GM21576 (cell line): Measurements from ENCODE around the gene BCL7A.
"Not testable (repeated sequence)": the region's sequence is repeated elsewhere in the genome, so short reads cannot be mapped to it uniquely, and the experiment has no call there.

Experiments
- ATAC-seq: cut with Tn5 transposase; IDR thresholded peaks from one replicate; pipeline ENCODE4 v1.9.1; 2021; ENCODE audit warnings: mild to moderate bottlenecking, moderate library complexity; ENCODE audit not compliant: unreplicated experiment

The BCL7A gene

DNA sequence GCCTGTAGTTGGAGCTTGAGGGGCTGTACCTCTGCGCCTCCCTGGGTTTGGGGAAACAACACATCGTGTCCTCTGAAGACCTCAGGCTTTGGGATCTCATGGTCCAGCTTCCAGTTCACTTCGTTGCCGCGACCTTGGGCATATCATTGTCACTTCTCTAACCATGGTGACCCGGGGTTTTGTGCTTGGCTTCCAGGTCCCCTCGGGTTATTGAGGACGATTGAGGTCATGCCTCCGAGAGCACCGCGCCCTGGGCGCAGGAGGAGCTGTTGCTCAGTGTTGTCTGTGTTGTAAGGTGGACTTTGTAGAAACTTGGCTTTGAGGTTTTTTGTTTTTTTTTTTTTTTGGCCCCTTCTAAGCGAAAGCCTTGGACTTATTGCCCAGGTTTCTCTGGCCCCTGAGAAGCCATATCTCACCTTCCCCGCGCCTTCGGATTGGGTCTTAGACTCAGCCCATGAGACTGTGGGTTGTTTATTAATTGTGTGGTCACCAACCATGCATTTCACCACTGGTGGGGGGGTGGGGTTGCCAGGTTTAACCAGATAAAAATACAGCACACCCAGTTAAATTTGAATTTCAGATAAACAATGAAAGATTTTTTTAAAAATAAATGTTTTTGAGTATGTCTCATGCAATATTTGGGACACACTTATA is 2.6 kb downstream of the BCL7A start:
- no peak for ATAC-seq

DNA sequence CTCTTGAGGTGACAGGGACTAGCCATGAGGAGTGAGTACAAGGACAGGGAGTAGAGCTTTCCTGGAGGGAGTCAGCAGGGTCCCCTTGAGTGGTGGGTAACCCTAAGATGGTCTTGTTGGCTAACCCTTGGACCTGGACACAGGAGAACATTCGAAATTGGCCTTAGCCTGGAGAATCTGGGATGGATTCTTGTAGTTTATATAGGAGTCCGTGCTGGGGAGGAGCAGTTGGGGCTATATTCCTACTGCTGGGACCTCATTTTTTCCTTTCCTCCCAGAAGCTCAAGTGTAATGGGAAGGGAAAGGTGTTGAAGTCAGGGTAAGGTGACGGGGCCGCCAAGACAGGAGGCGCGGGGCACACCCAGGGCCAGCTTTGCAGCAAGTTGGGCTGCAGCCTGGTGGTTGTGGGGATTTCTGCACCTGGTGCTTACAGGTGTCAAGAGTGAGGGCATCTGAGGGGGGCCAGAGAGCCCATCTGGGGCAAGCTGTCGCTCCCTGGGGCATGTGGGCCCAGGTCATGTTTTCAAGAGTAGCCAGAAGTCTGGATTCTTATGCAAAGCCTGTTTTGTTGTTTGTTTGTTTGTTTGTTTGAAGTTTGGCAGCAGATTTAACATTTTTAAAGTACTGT is 5.1 kb downstream of the BCL7A start:
- no peak for ATAC-seq

DNA sequence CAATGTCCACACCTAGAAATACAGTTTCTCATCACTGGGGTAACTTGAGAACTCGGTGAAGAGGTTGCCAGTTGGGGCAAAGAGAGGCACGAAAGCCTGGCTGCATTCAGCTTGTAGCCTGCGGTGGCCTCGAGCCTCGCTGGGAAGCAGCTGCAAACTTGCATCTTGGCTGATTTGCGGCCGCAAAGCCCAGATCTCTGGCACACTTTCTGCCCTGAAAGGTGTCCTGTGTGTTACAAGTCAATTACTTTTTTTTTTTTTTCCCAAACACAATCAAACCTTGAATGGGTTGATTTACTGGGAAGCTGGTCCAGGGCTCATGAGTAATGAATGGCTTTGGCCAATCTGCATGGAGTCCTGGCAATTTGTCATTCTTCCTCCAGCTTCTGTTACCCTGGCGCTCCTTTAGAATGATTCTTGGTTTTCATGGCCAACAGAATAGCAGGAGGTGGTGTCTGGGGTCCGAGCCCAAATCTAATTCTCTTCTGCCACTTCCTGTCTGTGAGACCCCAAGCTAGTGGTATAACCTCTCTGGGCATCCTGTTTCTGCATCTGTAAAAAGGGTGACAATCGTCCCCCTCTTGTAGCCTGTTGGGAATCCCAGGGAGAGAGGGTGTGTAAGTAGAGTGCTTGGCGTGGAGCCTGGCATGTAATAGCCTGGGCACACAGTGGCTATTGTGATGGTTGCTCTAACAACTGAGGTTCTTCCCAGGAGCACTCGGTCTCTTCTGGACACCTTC is 6.7 kb downstream of the BCL7A start:
- ATAC-seq: no peak

DNA sequence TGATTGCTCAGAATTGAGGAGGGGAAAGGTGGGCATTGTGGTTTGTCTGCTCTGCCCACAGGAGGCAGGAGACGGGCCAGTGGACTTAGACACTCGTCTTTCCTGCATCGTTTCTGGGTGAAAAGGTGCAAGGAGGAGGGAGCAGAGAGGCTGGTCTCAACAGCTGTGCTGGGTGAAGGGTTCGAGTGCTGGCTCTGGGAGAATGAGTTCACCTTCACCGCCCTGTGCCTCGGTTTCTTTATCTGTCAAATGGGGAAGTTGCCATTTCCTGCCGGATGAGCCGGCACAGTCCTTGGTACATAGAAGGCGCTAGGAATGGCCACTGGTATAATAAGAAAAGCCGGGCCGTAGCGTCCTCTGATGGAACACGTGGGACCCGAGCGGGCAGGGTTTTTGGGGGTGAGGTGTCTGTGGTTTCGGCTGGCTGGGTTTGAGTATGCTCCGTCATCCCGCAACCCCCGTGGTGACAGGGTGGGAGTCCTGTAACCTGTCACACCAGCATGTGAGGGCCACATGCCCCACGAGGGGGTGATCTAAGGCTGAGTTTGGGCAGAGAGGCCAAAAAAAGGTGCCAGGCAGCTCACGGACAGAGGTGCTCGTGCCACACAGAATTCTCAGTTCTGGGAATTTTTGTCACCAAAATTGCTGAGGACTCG is 7.3 kb downstream of the BCL7A start:
- no peak for ATAC-seq

DNA sequence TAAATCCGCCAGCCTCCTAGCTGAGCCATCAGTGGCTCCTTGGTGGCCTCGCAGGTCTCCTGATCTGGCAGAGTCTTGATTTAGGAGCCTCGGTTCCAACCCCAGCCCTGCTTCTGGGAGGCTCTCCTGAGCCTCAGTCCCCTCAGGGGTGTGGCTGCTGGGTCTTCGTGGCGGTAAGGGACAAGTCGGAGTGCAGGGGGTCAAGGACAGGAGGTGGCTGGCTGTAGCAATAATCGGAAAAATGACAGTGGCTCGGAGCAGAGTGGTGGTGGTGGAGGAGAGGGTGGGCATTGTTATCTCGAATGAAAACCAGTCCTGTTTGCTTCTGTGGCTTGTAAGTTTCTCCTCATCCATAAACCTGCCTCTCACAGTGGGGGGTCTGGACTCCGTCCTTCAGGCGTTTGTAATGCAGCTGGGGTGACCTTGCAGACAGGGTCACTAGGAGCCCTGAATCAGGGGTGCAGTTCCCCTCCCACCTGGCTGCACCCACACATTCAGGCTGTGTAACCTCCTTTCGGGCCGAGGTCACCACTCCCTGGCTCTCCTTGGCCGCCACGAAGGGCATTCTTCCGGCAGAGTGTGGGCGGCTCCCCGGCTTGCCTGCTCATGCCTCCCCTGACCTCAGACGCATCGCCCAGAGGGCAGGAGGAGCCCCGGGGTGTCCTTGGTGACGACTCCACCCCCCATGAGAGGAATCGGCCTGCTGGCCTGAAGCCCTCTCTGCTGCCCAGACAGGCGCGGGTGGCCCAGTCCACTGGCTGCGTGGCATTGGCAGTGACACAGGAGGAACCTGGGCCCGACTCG is 8.1 kb downstream of the BCL7A start:
- no peak for ATAC-seq

DNA sequence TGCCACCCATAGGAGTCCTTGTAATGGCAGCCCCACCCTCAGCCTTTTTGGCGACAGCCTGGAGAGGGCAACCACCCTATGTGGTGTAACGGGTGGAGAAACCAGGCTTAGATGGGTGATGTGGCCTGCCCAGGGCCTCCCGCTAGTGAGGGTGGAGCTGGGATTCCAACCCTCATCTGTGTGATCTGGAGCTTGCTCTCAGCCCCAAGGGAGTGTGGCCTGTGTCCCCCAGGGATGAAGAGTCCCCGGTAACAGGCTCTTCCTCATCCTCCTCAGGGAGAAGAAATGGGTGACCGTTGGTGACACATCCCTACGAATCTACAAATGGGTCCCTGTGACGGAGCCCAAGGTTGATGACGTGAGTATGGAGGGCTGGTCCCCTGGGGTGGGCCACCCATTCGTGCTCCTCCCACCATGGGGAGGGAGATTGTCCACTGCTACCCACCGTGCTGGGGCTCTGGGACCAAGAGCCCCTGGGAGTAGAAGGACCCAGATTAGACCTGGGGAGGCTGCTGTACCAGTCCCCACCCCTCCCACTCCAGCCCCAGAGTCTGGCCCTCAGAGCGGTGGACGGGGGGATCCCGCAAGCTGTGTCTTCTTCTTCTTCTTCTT is 8.8 kb downstream of the BCL7A start:
- ATAC-seq: no peak

DNA sequence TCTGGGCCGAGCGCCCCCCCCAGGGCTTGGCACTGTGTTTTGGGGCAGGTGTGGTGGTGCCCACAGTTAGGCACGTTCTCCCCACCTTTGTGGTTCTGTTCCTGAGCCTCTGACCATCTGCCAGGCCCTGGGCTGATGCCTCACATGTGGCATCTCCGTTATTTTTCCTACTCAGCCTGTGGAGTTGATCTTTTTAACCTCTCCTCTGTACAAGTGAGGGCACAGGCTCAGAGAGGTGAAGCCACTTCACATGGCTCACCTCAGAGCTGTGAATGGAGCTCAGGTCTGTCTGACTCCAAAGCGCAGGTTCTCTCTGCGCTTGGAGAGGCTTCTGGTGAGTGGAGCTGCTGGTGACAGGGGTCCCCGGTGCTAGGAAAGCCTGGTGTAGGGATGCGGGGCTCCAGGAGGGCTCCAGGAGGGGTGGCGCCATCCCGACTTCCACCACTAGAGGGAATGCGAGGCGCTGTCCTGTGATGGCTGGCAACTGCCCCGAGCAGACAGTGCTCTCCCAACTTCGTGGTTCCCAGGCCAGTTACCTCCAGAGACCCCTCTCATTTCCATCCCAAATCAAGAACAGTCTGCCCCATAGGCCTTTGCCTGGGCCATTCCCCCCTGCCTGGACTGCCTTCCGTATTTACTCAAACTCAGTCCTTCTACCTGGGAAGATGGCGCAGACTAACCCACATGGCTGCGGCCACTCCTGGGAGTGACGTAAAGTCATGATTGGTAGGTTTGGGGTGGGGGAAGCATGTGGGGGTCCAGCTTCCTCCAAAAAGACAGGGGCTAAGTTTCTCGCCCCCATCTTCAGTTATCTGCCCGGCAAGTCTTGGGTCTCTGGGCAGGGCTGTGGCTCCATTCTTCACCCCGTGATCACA is 9.9 kb downstream of the BCL7A start:
- ATAC-seq: no peak

DNA sequence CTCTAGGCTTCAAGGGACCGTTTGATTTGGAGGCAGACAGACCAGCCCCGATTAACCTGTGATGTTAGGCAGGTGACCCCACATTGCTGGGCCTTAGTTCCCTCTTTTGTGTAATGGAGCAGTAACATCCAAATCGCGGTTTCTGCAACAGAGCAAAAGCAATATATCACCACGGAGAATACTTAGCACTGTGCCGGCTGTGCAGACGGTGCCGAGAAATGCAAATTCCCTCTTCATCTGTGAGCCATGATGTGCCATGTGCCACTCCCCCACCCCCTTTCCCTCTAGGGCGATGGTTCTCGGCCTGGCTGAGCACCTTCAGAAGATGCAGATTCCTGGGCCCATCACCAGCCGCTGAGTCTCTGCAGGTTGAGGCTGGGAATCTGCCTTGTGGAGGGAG is 10.9 kb downstream of the BCL7A start:
- ATAC-seq: no peak

DNA sequence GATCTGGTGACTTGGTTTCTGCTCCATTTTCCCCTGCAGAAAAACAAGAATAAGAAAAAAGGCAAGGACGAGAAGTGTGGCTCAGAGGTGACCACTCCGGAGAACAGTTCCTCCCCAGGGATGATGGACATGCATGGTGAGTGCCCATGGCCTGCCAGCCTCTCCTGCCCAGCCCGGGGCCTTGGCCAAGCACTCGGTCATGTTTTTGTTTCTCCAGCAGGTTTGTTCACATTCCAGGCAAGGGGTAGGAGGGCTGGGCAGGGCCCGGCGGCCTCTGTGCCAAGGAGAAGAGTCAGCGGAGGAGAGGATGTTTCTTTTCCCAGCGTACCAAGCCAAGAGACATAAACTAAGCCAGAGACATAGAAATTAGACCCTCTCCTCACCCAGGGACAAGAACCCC is 13.6 kb downstream of the BCL7A start:
- no peak for ATAC-seq

DNA sequence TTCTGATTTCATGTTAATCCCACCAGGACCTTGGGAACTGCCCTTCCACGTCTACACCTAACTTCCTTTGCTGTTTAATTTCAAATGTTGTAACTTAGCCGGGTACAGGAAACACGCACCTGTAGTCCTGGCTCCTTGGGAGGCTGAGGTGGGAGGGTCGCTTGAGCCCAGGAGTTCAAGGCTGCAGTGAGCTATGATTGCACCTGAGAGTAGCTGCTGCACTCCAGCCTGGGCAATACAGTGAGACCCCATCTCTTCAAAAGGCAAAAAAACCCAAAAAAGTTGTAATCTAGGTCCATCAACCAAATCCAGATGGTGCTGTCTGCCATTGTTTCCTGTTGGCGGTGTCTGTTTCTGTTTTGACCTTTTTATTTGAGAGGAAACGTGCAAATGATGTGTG is 14.5 kb downstream of the BCL7A start:
- ATAC-seq: no peak

DNA sequence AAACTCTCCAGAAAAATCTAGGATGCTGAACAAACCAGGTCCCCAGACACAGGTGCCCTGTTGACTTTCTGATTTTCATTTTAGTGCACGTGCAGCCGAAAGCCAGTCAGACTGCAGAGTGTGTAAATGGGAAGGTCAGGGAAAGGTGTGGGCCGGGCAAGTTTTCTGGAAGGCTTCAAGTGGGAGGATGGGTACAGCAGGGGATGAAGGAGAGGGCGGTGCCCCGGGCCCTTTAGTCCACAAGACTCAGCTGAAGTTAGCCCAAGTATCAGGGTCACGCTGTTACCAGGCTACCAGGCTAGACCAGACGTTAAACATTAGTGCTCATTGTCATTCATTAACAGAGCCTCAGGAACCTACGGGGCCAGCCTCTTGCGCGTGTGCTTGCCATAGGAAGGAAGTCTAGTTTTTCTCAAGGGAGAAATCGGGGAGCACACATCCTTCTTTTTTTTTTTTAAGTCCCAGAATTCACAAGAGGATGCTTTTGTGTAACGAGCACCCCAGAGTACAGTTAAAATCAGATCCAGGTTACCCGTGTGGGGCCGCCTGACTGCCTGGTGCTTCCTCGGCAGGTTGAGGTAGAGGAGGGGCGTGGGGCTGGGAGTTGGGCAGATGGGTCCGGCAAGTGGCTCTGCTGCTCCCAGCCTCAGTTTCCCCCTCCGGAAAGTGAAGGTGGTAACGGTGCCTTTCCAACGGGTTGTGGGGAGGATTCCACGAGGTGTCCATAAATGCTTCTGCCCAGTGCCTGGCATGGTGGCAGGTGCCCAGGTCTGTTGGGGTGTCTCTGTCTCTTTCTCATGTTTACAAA is 19.1 kb downstream of the BCL7A start:
- ATAC-seq: no peak

DNA sequence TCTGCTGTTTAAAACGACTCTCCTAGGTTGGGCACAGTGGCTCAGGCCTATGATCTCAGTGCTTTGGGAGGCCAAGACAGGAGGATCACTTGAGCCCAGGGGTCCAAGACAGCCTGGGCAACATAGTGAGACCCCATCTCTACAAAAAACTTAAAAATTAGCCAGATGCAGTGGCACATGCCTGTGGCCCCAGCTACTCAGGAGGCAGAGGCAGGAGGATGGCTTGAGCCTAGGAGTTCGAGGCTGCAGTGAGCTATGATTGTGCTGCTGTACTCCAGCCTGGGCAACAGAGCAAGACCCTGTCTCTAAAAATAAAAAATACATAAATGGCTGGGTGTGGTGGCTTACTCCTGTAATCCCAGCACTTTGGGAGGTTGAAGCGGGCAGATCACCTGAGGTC is 19.8 kb downstream of the BCL7A start:
- not testable (repeated sequence) for ATAC-seq

DNA sequence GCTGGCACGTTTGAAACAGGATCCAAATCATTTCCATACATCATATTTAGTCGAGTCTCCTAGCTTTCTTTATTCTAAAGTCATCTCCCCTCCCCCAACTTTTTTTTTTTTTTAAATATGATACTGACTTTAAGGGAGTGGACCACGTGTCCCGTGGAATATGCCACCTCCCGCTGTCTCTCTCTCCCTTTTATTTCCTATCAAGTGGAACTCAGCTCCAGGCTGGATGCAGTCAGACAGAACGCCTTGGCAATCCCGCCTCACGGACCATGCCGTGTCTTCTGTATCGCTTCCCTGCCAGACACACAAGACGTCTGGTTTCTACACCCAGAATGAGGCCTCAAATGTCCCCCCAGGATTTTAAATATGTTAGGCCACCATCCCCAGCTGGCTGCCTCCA is 21.2 kb downstream of the BCL7A start:
- ATAC-seq: no peak

DNA sequence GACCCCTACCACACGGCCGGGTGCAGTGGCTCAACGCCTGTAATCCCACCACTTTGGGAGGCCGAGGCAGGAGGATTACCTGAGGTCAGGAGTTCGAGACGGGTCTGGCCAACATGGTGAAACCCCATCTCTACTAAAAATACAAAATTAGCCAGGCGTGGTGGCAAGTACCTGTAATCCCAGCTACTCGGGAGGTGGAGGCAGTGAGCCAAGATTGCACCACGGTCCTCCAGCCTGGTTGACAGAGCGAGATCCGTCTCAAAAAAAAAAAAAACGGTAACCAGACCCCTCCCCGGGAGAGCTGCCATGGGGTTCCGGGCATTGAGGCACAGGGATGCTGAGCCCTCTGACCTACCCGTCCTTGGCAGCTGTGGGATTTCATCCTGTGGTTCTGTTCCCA is 21.8 kb downstream of the BCL7A start:
- no peak for ATAC-seq

DNA sequence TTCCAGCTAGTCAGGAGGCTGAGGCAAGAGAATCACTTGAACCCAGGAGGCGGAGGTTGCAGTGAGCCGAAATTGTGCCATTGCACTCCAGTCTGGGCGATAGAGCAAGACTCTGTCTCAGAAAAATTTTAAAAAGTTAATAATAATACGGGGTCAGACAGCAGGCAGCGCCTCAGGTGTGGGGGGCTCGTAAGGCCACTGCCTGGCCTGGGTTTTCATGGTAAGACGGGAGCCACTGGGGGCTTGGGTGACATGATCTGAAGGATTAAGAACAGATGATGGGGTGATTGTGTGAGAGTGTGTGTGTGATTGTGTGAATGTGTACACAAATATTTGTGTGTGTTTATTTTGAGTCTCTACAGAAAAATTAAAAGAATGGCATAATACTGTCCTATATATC is 23.6 kb downstream of the BCL7A start:
- ATAC-seq: no peak

DNA sequence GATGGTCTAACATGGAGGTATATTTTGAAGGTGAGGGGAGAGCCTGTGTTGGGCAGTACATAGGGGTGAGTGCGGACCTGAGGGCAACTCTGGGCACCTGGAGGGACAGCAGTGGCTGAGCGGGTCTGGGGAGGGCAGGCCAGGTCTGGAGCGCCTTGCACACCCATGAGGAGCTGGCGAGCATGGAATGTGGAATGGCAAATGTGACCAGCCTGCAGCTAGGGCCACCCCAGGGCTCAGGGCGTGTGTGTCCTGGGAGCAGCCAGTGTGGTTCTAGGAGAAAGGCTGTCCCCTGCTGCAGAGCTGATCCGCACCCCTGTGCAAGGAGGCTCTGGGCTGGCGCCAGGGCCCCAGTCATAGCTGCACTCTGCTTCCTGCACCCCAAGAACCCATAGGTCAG is 24.5 kb downstream of the BCL7A start:
- no peak for ATAC-seq

DNA sequence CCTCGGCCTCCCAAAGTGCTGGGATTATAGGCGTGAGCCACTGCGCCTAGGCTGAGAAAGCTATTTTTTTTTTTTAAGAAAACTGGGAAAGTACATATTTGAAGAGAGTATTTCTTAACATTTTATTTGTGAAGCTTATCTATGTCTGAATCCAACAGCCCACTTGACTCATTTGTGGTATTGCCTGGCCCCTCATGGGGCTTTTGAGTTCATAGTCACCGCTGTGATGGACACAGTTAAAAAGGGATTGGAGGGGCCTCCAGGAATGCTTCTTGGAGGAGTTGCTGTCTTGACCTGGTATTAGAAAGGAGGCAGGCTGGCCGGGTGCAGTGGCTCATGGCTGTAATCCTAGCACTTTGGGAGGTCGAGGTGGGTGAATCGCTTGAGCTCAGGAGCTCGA is 26.5 kb downstream of the BCL7A start:
- ATAC-seq: no peak

DNA sequence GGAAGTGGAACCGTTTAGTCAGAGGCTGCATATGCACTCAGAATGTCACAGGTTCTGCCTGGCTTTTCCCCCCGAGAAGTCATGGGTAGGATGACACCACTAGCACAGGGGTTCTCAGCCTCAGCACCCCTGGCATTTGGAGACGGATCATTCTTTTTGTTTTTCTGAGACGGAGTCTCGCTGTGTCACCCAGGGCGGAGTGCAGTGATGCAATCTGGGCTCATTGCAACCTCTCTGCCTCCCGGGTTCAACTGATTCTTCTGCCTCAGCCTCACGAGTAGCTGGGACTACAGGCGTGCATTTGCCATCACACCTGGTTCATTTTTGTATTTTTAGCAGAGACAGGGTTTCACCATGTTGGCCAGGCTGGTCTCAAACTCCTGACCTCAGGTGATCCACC is 28.1 kb downstream of the BCL7A start:
- no peak for ATAC-seq

DNA sequence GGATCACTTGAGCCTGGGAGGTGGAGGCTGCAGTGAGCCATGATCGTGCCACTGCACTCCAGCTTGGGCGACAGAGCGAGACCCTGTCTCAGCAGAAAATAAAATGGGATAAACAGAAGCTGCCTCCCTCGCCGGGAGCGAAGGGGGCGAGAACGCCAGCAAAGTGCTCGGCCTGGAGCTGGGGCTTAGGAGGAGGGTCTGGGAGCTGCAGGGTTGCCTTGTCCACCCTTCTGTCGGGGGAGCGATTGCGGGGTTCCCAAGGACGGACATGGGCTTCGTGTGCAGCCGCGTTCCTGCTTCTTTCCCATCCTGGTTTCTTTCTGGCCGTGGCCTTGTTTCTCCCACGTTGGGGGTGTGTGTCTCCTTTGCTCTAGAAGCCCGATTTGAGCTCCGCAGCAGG is 29.0 kb downstream of the BCL7A start:
- ATAC-seq: no peak
